H1 (cell line): ENCODE results near the gene DCPS.

Experiments
- BCL11A ChIP-seq, 2 experiments: IDR thresholded peaks; one replicate each; pipeline ENCODE4 v1.6.1; 2011; ENCODE audit warnings: low read depth in 2 of 2, low read length in 2 of 2, mild to moderate bottlenecking in 2 of 2
- CBX5 ChIP-seq: fragments of 300-800, 300-1000 bp; sonication (generic); IDR thresholded peaks from 2 replicates; pipeline ENCODE4 v1.7.1; 2016; ENCODE audit warnings: antibody characterized with exemption, low read length, low read depth
- CBX8 ChIP-seq: fragments of 300-800, 300-1000 bp; sonication (generic); IDR thresholded peaks from 2 replicates; pipeline ENCODE4 v1.7.1; 2016; ENCODE audit warnings: low read depth, low read length, borderline replicate concordance
- CTCF ChIP-seq, 3 experiments: IDR thresholded peaks; 1 replicate in 2 of 3; 2 replicates in 1 of 3; pipeline versions ENCODE4 v1.5.1 to v1.6.1; 2011; ENCODE audit warnings: low read length in 3 of 3, mild to moderate bottlenecking in 3 of 3, inconsistent platforms in 2 of 3, low read depth in 1 of 3, moderate library complexity in 1 of 3; ENCODE audit not compliant: insufficient read depth in 1 of 3; ENCODE audit errors: control extremely low read depth in 1 of 3
- EGR1 ChIP-seq: IDR thresholded peaks from 2 replicates; pipeline ENCODE4 v1.6.1; 2011; ENCODE audit warnings: low read depth, low read length, borderline replicate concordance
- EP300 ChIP-seq, 2 experiments: IDR thresholded peaks; 1 replicate in 1 of 2; 2 replicates in 1 of 2; pipeline ENCODE4 v1.6.1; 2011 to 2012; ENCODE audit warnings: low read depth in 2 of 2, low read length in 2 of 2, mild to moderate bottlenecking in 2 of 2, borderline replicate concordance in 1 of 2, inconsistent platforms in 1 of 2, moderate library complexity in 1 of 2
- EZH2 ChIP-seq: fragments of 200-600 bp; sonication (generic); IDR thresholded peaks from 2 replicates; pipeline ENCODE4 v1.7.1; 2012; ENCODE audit warnings: low read depth, mild to moderate bottlenecking, moderate library complexity, low read length, inconsistent platforms; ENCODE audit not compliant: severe bottlenecking
- POLR2A ChIP-seq, 2 experiments: IDR thresholded peaks; 1 replicate in 1 of 2; 2 replicates in 1 of 2; pipeline ENCODE4 v1.6.1; 2011; ENCODE audit warnings: low read depth in 2 of 2, low read length in 2 of 2, mild to moderate bottlenecking in 2 of 2; ENCODE audit errors: control extremely low read depth in 1 of 2
- POLR2AphosphoS5 ChIP-seq: IDR thresholded peaks from 2 replicates; pipeline ENCODE4 v1.6.1; 2011; ENCODE audit warnings: low read depth, low read length
- RAD21 ChIP-seq, 2 experiments: IDR thresholded peaks in 1 of 2; conservative IDR thresholded peaks in 1 of 2; 2 replicates each; pipeline ENCODE4 v1.6.1; 2011; ENCODE audit warnings: low read depth in 2 of 2, low read length in 2 of 2, improper control_type of control experiment in 1 of 2, inconsistent platforms in 1 of 2, mild to moderate bottlenecking in 1 of 2, moderate library complexity in 1 of 2
- SP2 ChIP-seq: IDR thresholded peaks from 2 replicates; pipeline ENCODE4 v1.6.1; 2012; ENCODE audit warnings: mild to moderate bottlenecking, low read length, inconsistent platforms
- TAF1 ChIP-seq: IDR thresholded peaks from 2 replicates; pipeline ENCODE4 v1.6.1; 2011; ENCODE audit warnings: mild to moderate bottlenecking, low read depth, low read length
- TEAD4 ChIP-seq: IDR thresholded peaks from 2 replicates; pipeline ENCODE4 v1.6.1; 2012; ENCODE audit warnings: low read depth, low read length, inconsistent platforms, mixed read lengths

DNA sequence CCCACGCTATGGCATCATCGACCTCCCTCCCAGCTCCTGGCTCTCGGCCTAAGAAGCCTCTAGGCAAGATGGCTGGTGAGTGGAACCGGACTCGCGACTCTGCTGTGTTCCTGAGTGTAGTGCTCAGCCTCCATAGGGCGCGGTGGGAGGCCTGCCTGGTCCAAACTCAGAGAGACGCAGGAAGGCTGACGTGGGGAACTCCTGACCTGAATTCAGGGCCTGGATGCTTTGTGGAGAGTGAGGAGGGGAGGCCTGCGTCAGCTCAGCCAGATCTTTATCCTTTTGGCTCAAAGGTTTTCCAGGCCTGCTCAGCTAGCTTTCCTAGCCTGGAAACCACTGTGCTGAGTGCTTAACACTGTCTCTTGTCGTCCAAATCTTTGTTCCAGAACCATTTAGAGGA lies 13.0 kb upstream of the DCPS start:
- no peak for TF ChIP-seq CTCF (IDR thresholded peaks at IDR 0.05; ENCODE audit: control extremely low read depth in 1 of 3, insufficient read depth in 1 of 3, low read depth in 1 of 3, low read length in 3 of 3)
- TF ChIP-seq POLR2A (IDR thresholded peaks at IDR 0.05; ENCODE audit: control extremely low read depth in 1 of 2, low read depth in 2 of 2, low read length in 2 of 2): no peak
- no peak for TF ChIP-seq TAF1
- TF ChIP-seq TEAD4: no peak
- TF ChIP-seq CBX8: no peak
- no peak for TF ChIP-seq CBX5
- no peak for TF ChIP-seq EZH2
- TF ChIP-seq POLR2AphosphoS5: no peak
- TF ChIP-seq EP300 (IDR thresholded peaks at IDR 0.05; ENCODE audit: borderline replicate concordance in 1 of 2, low read depth in 2 of 2, low read length in 2 of 2): no peak
- TF ChIP-seq RAD21 (IDR thresholded peaks at IDR 0.05 in 1 of 2, conservative IDR thresholded peaks at IDR 0.05 in 1 of 2; ENCODE audit: low read depth in 2 of 2, low read length in 2 of 2): no peak
- TF ChIP-seq EGR1: no peak
- TF ChIP-seq BCL11A (IDR thresholded peaks at IDR 0.05; ENCODE audit: low read depth in 2 of 2, low read length in 2 of 2): no peak
- TF ChIP-seq SP2: no peak
